NCI-H345 treated with DMSO at 0.1 percent for 48 hours (cell line): Measurements from ENCODE around the gene IDH3G.

Experiments
- DNase-seq: peaks from one replicate; lab custom pipeline; 2025; ENCODE audit not compliant: unreplicated experiment; lab: John Stamatoyannopoulos, UW

The IDH3G gene

GRCh38 chrX:153791104-153791852 is 2.9 kb downstream of the IDH3G start:
- DNase-seq = no peak

- no peak for DNase-seq
Measured at GRCh38 chrX:153789654-153790053, 4.5 kb downstream of the IDH3G start.

GRCh38 chrX:153786669-153787068 is 7.5 kb downstream of the IDH3G start:
- DNase-seq = no peak

GRCh38 chrX:153784325-153784967 is 9.7 kb downstream of the IDH3G start:
- no peak for DNase-seq

- no peak for DNase-seq
Measured at GRCh38 chrX:153783378-153784013, 10.7 kb downstream of the IDH3G start.

GRCh38 chrX:153782871-153783270 is 11.3 kb downstream of the IDH3G start:
- DNase-seq = no peak

GRCh38 chrX:153782313-153782712 is 11.9 kb downstream of the IDH3G start:
- peak; percentile 1 for DNase-seq

GRCh38 chrX:153781428-153782047 is 12.6 kb downstream of the IDH3G start:
- no peak for DNase-seq

GRCh38 chrX:153780678-153781427 is 13.3 kb downstream of the IDH3G start, which contains the start of gene SRPK3:
Gene SRPK3 (plus strand): TSS chrX:153781041. CDS start chrX:153781087, 46 bp downstream.
- DNase-seq = no peak

GRCh38 chrX:153779891-153780677 is 14.1 kb downstream of the IDH3G start:
- DNase-seq = no peak

GRCh38 chrX:153778684-153779101 is 15.5 kb downstream of the IDH3G start:
- DNase-seq = peak; percentile 2

- DNase-seq = no peak
Measured at GRCh38 chrX:153778181-153778580, 16.0 kb downstream of the IDH3G start.

- DNase-seq = no peak
Measured at GRCh38 chrX:153777261-153778090, 16.7 kb downstream of the IDH3G start.

GRCh38 chrX:153776611-153777045 is 17.5 kb downstream of the IDH3G start:
- no peak for DNase-seq

GRCh38 chrX:153776120-153776599 is 18.0 kb downstream of the IDH3G start:
- no peak for DNase-seq

- DNase-seq = no peak
Measured at GRCh38 chrX:153775293-153776119, 18.7 kb downstream of the IDH3G start.

GRCh38 chrX:153774576-153775292 is 19.4 kb downstream of the IDH3G start:
- no peak for DNase-seq
